Smooth muscle cell of the coronary artery (primary cell): Measurements from ENCODE around the gene NUF2. TPM values are rescaled to one million over a fixed set of nuclear protein-coding genes. Genes with fewer than 3 reads are reported as not detected.

Experiments
- total RNA-seq: library from RNA; depleted of rRNA; stranded (reverse); fragments of >200 nt; gene quantifications from 2 replicates; pipeline ENCODE4 v1.2.3, GENCODE V29; 2014; ENCODE audit warnings: low replicate concordance

The NUF2 gene
- total RNA-seq, result 5.3 TPM in 1 of 2 replicates, not detected in the other

DNA sequence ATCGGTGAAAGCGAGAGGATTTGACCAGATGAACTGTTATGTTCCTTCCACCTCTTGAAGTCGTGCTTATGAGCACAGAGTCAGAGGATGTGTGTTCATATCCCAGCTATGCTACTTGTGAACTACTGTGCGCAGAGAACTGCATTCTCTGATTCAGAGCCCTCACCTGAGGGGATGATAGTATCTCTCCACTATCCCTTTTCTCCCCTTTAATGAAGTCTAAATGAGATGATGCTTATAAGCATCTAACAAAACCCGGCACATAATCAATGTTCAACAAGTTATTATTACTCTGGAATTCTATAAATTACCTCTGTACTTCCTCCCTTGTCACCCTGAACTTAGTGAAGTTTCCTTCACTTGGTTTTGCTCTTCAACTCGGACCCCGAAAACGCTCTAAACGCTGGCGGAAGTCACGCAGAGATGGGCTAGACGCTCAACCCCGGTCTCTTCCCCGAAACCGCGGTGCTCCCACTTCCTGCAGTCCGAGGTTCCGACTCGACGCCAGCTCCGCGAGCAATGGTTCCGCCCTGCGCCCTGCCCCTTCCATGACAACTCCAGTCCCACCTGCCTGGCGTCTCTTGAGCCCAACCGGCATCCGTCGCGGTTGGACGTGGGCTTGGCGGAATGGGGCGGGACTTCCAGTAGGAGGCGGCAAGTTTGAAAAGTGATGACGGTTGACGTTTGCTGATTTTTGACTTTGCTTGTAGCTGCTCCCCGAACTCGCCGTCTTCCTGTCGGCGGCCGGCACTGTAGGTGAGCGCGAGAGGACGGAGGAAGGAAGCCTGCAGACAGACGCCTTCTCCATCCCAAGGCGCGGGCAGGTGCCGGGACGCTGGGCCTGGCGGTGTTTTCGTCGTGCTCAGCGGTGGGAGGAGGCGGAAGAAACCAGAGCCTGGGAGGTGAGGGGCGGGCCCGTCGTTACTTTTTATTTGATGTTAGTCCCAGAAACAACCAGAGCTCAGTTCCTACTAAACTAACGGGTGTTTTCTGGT is at the start of gene NUF2:
Gene NUF2, plus strand, starts transcription at position 644 of the 995 bp plus-strand sequence. CDS start 4,098 bp downstream, outside the sequence.

Other genes starting within 250 kb of the NUF2 start
- gene RGS5, start 119.0 kb upstream of the NUF2 start, total RNA-seq, result 1.9 and 183 TPM in 2 replicates